ENCODE results near the gene VAV2.

Gene VAV2

DNA sequence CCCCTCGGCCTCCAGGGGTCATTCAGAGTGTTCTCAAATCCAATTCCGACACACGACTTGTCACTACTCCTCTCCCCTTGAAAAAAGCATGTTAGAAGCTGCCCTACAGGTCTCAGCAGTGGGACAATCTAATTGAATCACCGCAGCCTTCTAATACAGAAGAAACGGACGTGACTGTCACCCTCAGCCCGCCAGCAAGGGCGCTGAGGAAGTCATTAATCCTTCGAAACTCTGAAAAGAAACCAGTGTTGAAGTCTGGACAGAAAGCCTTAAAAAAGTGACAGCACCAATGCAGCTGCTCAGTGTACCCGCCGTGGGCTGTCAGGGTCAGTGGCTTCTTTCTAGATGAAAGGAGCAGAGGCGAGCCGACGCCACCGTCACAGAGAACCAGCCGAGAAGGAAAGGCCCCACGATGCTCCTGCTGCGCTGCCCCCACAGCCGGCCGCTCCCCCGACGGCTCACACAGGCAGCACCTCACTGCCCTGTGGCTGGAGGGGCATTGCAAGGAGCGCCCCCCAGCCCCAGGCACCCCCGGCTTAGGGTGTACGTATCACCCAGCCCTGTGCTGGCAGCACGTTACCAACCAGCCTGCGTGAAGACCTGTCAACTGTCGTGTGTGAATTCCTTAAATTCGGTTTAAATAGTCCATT is 38.8 kb upstream of the VAV2 start:
- Histone ChIP-seq H2AFZ (ENCODE audit: low read depth, low read length, severe bottlenecking) (no peak overlapping the region), H3K4me3 (ENCODE audit: insufficient read depth, low read length, poor library complexity, severe bottlenecking) (no peak overlapping the region), H3K36me3 (ENCODE audit: low read length) (no peaks in the 10 kb centered on the region), H3K9me3 (ENCODE audit: insufficient read depth, low read length) (no peaks in the 10 kb centered on the region), H3K27me3 (ENCODE audit: low read length) (no peaks in the 10 kb centered on the region), H3K4me2 (ENCODE audit: low read depth, low read length, poor library complexity, severe bottlenecking) (no peak overlapping the region), H3K9me2 (replicated peaks; ENCODE audit: insufficient read depth, low read length) (no peaks in the 10 kb centered on the region), H4K20me1 (ENCODE audit: low read depth, low read length) (no peaks in the 10 kb centered on the region), H3K9ac (ENCODE audit: low read length) (no peak overlapping the region), H3F3A (ENCODE audit: insufficient read depth) (no peaks in the 10 kb centered on the region), H3K27ac (ENCODE audit: low read depth, low read length) (no peak overlapping the region), H3K79me2 (ENCODE audit: insufficient read depth, low read length) (no peaks in the 10 kb centered on the region)
- TF ChIP-seq CTCF (IDR thresholded peaks at IDR 0.05; ENCODE audit: insufficient read depth, low read length, poor library complexity, severe bottlenecking), result no peak
- TF ChIP-seq EZH2phosphoT487 (conservative IDR thresholded peaks at IDR 0.05; ENCODE audit: low read length), result no peak

DNA sequence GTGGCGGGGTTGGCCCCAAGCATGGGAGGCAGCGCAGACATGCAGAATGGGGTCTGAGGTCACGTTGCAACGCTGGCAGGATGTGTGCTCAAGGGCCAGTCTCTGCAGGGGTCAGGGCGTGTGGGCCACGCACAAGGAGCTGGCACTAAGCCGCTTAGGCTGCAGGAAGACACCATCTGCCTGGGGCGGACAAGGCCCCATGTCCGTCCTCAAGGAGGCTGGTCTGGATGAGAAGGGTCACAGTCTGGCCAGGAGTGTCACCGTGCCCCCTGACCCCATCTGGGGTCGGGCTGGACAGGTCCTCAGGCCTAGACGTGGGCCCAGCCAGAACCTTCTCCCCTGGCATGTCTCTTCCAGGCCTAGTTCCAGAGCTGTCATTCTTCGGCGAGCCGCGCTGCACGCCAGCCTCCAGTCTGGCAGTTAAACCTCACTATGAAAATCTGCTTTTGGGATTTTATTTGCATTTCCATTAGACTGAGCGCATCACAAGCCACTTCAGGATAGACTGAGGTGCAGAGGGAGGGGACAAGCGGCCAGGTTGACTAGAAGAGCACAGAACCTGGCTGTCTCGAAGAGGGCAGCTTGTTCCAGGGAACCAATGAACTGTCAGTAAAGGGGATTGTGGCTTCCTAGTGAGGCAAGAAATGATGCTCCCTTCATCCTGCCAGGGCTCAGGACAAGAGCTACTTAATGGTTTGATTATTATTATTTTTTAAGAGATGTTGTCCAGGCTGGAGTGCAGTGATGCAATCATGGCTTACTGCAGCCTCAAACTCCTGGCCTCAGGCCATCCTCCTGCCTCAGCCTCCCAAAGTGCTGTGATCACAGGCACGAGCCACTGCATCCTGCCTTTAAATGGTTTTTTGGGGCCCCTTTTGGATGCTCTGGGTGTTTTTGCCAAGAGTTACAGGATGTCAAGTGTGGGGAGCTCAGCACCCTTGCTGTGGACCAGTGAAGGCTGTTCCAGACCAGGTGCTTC is 37.4 kb upstream of the VAV2 start:
- Histone ChIP-seq H3K79me2 (ENCODE audit: insufficient read depth, low read length) (no peaks in the 10 kb centered on the region), H3K9me3 (ENCODE audit: insufficient read depth, low read length) (no peaks in the 10 kb centered on the region), H3F3A (ENCODE audit: insufficient read depth) (peaks cover 2% of the 10 kb centered on the region; the same call in 1 of the 2 replicates), H3K9me2 (replicated peaks; ENCODE audit: insufficient read depth, low read length) (no peaks in the 10 kb centered on the region), H2AFZ (ENCODE audit: low read depth, low read length, severe bottlenecking) (no peak overlapping the region), H4K20me1 (ENCODE audit: low read depth, low read length) (no peaks in the 10 kb centered on the region), H3K9ac (ENCODE audit: low read length) (no peak overlapping the region), H3K4me2 (ENCODE audit: low read depth, low read length, poor library complexity, severe bottlenecking) (no peak overlapping the region), H3K27me3 (ENCODE audit: low read length) (no peaks in the 10 kb centered on the region), H3K36me3 (ENCODE audit: low read length) (no peaks in the 10 kb centered on the region), H3K27ac (ENCODE audit: low read depth, low read length) (no peak overlapping the region), H3K4me3 (ENCODE audit: insufficient read depth, low read length, poor library complexity, severe bottlenecking) (no peak overlapping the region)
- no peak for TF ChIP-seq EZH2phosphoT487 (conservative IDR thresholded peaks at IDR 0.05; ENCODE audit: low read length)
- TF ChIP-seq CTCF (IDR thresholded peaks at IDR 0.05; ENCODE audit: insufficient read depth, low read length, poor library complexity, severe bottlenecking), result no peak

DNA sequence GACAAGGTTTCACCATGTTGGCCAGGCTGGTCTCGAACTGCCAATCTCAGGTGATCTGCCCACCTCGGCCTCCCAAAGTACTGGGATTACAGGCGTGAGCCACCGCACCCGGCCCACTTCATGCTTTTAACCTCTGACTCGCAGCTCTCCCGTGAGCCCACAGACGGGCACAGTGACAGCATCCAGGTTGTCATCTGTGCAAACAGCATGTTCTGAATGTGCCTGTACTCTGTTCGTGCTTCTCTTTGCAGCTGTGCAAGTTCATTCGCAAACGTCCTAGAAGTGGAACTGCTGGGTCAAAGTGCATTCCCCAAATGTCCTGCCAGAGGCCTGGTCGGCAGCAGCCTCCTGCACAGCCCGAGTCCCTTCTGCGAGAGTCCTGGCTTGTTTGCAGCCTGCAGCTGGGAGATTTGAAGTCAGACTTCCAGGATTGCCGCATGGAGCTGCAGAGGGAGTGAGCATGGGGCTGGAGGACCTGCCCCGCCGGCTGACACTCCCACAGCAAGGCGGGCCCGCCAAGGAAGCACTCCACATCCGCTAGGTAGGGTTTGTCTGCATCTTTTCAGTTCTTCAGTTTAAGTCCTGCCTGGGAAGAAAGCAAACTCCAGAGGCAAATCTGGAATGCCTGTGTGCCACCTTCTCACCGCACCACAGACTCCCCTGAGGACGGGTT is 36.6 kb upstream of the VAV2 start:
- H3K36me3 ChIP-seq (ENCODE audit: low read length), result no peaks in the 10 kb centered on the region
- H4K20me1 ChIP-seq (ENCODE audit: low read depth, low read length), result no peaks in the 10 kb centered on the region
- no peaks in the 10 kb centered on the region for H3K79me2 ChIP-seq (ENCODE audit: insufficient read depth, low read length)
- no peaks in the 10 kb centered on the region for H3K9me2 ChIP-seq (replicated peaks; ENCODE audit: insufficient read depth, low read length)
- no peak overlapping the region for H3K27ac ChIP-seq (ENCODE audit: low read depth, low read length)
- no peaks in the 10 kb centered on the region for H3K27me3 ChIP-seq (ENCODE audit: low read length)
- H3K9ac ChIP-seq (ENCODE audit: low read length), result no peak overlapping the region
- no peak overlapping the region for H3K4me2 ChIP-seq (ENCODE audit: low read depth, low read length, poor library complexity, severe bottlenecking)
- no peak overlapping the region for H3K4me3 ChIP-seq (ENCODE audit: insufficient read depth, low read length, poor library complexity, severe bottlenecking)
- TF ChIP-seq CTCF (IDR thresholded peaks at IDR 0.05; ENCODE audit: insufficient read depth, low read length, poor library complexity, severe bottlenecking) (no peak), EZH2phosphoT487 (conservative IDR thresholded peaks at IDR 0.05; ENCODE audit: low read length) (no peak)
- no peaks in the 10 kb centered on the region for H3K9me3 ChIP-seq (ENCODE audit: insufficient read depth, low read length)
- no peak overlapping the region for H2AFZ ChIP-seq (ENCODE audit: low read depth, low read length, severe bottlenecking)
- peaks cover 6% of the 10 kb centered on the region; the same call in 1 of the 2 replicates for H3F3A ChIP-seq (ENCODE audit: insufficient read depth)
